ENCODE results near the gene LBHD2.

LBHD2 gene

GRCh38 chr14:103091883-103092222 is 7.8 kb downstream of the LBHD2 start:
- no peak for TF ChIP-seq REST (IDR thresholded peaks at IDR 0.05; ENCODE audit: insufficient replicate concordance, low read depth)
- no peak for TF ChIP-seq CTCF (IDR thresholded peaks at IDR 0.05; ENCODE audit: insufficient read depth, low read length)
- no peak for TF ChIP-seq SPI1 (IDR thresholded peaks at IDR 0.05; ENCODE audit: borderline replicate concordance, low read depth)
- TF ChIP-seq GABPA (IDR thresholded peaks at IDR 0.05; ENCODE audit: low read depth), result no peak
- TF ChIP-seq POLR2AphosphoS5 (IDR thresholded peaks at IDR 0.05; ENCODE audit: low read depth), result no peak
- peak overlapping the region; percentile 50 for H3K4me3 ChIP-seq (replicated peaks; ENCODE audit: insufficient read depth, low read length)
- peaks cover 6% of the 10 kb centered on the region for H3K27me3 ChIP-seq (ENCODE audit: insufficient read depth, poor library complexity, severe bottlenecking)
- no peak for DNase-seq (ENCODE audit: low read depth in 1 of 2, low spot score in 1 of 2)
- no peak overlapping the region for H3K27ac ChIP-seq (replicated peaks)

- no peak for TF ChIP-seq POLR2AphosphoS5 (IDR thresholded peaks at IDR 0.05; ENCODE audit: low read depth)
- Histone ChIP-seq H3K27me3 (ENCODE audit: insufficient read depth, poor library complexity, severe bottlenecking) (peaks cover 10% of the 10 kb centered on the region), H3K27ac (replicated peaks) (no peak overlapping the region), H3K4me3 (replicated peaks; ENCODE audit: insufficient read depth, low read length) (no peak overlapping the region)
- DNase-seq (ENCODE audit: low read depth in 1 of 2, low spot score in 1 of 2), result no peak
Observed at GRCh38 chr14:103093856-103094405, 9.9 kb downstream of the LBHD2 start.

DNA sequence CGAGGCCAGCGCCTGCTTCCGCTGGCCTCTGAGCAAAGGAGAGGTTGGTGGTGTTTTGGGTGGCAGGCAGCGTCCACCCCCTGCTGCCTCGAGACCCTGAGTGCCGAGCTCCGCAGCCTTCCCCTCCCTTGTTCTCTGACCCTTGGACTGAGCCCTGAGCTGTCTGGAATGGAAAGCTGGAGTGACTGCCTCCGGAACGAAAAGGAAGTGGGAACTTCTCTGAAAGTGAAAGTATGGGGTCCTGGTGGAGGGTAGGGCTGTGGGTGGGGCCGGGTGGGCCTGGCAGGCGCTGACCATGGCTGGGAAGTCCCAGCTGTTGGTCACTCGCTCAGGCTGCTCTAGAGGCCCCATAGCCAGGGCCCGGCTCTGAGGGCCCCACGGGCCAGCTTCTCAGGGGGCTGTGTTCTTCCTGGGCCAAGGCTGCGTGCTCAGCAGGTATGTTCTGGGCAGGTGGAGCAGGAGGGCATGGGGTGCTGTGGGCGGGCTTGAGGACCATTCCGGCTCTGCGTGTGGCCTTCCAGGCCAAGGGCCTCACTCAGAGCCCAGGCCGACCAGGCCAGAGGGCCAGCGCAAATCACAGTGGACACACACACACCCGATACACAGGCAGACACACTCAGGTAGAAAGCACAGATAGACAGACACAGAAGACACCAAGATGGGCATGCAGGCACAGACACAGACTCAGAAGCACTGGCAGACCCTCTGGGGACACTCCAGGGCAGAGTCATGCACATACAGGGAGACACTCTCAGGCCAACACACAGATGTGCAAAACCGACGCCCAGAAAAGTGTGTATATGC is 10.6 kb downstream of the LBHD2 start, which contains the start of gene EXOC3L4:
EXOC3L4 (plus strand) TSS at position 320 of the 804 bp plus-strand sequence. CDS start 5,495 bp downstream, outside the sequence.
- Histone ChIP-seq H3K4me3 (replicated peaks; ENCODE audit: insufficient read depth, low read length) (no peak within 1 kb of the TSS), H3K27me3 (ENCODE audit: insufficient read depth, poor library complexity, severe bottlenecking) (peaks cover 10% of the 10 kb centered on the region), H3K27ac (replicated peaks) (no peak within 1 kb of the TSS)
- DNase-seq (ENCODE audit: low read depth in 1 of 2, low spot score in 1 of 2), result no peak
- TF ChIP-seq GABPA (IDR thresholded peaks at IDR 0.05; ENCODE audit: low read depth), result no peak
- TF ChIP-seq SPI1 (IDR thresholded peaks at IDR 0.05; ENCODE audit: borderline replicate concordance, low read depth), result no peak
- no peak for TF ChIP-seq CTCF (IDR thresholded peaks at IDR 0.05; ENCODE audit: insufficient read depth, low read length)
- TF ChIP-seq REST (IDR thresholded peaks at IDR 0.05; ENCODE audit: insufficient replicate concordance, low read depth), result no peak
- no peak for TF ChIP-seq POLR2AphosphoS5 (IDR thresholded peaks at IDR 0.05; ENCODE audit: low read depth)

DNA sequence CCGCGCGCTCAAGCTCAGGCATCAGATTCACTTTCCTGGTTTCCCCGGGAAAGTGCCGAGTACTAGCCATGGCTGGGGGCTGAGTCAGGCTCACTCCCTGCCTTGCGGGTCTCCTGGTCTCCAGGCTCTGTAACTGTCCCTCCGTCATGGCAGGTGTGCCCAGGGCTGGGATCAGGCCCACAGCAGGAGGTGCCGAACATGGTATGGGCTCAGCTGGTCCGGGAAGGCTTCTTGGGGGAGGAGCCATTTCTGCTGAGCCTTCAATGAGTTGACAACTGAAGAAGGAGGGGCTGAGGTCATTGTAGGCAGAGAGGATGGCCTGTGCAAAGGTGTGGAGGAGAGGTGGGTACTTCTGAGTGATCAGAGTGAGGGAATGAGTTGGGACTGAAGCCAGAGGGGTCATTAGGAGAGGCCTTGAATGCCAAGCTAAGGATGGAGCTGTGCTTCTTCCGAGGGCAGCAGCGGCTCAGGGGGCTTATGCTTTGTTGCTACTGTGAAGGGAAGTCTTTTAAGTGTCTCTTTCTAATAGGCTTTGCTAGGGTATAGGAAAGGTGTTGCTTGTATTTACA is 11.3 kb downstream of the LBHD2 start:
- no peak for DNase-seq (ENCODE audit: low read depth in 1 of 2, low spot score in 1 of 2)
- no peak overlapping the region for H3K4me3 ChIP-seq (replicated peaks; ENCODE audit: insufficient read depth, low read length)
- H3K27ac ChIP-seq (replicated peaks), result no peak overlapping the region
- peaks cover 10% of the 10 kb centered on the region for H3K27me3 ChIP-seq (ENCODE audit: insufficient read depth, poor library complexity, severe bottlenecking)
- TF ChIP-seq CTCF (IDR thresholded peaks at IDR 0.05; ENCODE audit: insufficient read depth, low read length), result no peak
- TF ChIP-seq GABPA (IDR thresholded peaks at IDR 0.05; ENCODE audit: low read depth), result no peak
- no peak for TF ChIP-seq REST (IDR thresholded peaks at IDR 0.05; ENCODE audit: insufficient replicate concordance, low read depth)
- no peak for TF ChIP-seq SPI1 (IDR thresholded peaks at IDR 0.05; ENCODE audit: borderline replicate concordance, low read depth)
- TF ChIP-seq POLR2AphosphoS5 (IDR thresholded peaks at IDR 0.05; ENCODE audit: low read depth), result no peak

All from HL-60 (cell line).